Effector CD4-positive, alpha-beta T cell (primary cell): ENCODE data around the gene GOLGA6L6. TPM values are rescaled to one million over a fixed set of nuclear protein-coding genes. Genes with fewer than 3 reads are reported as not detected.
"Not testable (repeated sequence)": the region's sequence is repeated elsewhere in the genome, so short reads cannot be mapped to it uniquely, and the experiment has no call there.

ENCODE experiments used
- DNase-seq: peaks from one replicate; pipeline ENCODE4 v3.0.0-alpha.2; 2020
- total RNA-seq: gene quantifications from one replicate; lab custom pipeline; 2026; lab: John Stamatoyannopoulos, UW

Gene GOLGA6L6, protein sequence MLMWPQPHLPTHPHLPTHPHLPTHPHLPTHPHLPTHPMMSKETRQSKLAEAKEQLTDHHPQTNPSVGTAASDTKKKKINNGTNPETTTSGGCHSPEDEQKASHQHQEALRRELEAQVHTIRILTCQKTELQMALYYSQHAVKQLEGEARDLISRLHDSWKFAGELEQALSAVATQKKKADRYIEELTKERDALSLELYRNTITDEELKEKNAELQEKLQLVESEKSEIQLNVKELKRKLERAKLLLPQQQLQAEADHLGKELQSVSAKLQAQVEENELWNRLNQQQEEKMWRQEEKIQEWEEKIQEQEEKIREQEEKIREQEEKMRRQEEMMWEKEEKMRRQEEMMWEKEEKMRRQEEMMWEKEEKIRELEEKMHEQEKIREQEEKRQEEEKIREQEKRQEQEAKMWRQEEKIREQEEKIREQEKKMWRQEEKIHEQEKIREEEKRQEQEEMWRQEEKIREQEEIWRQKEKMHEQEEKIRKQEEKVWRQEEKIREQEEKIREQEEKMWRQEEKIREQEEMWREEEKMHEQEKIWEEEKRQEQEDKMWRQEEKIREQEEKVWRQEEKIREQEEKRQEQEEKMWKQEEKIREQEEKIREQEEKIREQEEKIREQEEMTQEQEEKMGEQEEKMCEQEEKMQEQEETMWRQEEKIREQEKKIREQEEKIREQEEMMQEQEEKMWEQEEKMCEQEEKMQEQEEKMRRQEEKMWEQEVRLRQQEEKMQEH
- not detected for total RNA-seq

GRCh38 chr15:20541700-20542099 lies at the start of gene GOLGA6L6:
TSS of gene GOLGA6L6 (minus strand) at chr15:20541800. CDS start at chr15:20541709, 91 bp downstream.
- DNase-seq = not testable (repeated sequence)

DNA sequence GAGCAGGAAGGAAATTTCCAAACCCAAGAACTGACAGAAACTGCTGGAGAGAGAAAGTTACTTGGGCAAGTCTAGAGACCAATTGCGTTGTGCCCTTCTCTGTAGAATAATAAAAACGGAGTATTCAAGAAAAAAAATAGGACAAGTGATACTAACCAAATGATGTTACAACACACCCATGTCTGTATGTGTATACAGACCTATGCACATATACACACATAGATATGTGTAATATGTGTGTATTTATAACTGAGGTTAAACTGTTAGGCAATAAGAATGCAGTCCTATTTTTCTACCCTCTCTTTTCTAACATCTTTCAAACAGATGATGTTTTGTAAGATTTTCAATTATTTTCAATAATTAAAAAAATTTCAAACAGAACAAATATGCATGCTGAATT lies 48.5 kb upstream of the GOLGA6L6 start:
- not testable (repeated sequence) for DNase-seq

GRCh38 chr15:20586821-20587220 lies 45.2 kb upstream of the GOLGA6L6 start:
- not testable (repeated sequence) for DNase-seq

DNA sequence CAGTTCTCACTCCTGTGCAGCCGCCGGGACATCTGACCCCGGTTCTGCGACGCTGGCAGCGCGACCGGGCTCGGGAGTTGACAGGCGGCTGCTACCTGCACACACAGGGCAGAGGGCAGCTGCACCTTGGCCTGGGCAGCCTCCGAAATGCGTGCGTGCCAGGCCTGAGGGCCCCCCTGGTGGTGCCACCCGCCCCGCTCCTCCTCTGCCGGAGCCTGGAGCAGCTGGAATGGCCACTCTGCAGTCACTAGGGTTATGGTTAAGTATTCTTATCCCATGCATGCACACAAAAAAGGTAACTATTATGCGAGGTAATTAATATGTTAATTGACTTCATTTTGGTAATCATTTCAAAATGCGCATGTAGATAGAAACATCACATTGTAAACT lies 41.1 kb upstream of the GOLGA6L6 start:
- not testable (repeated sequence) for DNase-seq

- not testable (repeated sequence) for DNase-seq
Measured at GRCh38 chr15:20582109-20582725, 40.6 kb upstream of the GOLGA6L6 start.

DNA sequence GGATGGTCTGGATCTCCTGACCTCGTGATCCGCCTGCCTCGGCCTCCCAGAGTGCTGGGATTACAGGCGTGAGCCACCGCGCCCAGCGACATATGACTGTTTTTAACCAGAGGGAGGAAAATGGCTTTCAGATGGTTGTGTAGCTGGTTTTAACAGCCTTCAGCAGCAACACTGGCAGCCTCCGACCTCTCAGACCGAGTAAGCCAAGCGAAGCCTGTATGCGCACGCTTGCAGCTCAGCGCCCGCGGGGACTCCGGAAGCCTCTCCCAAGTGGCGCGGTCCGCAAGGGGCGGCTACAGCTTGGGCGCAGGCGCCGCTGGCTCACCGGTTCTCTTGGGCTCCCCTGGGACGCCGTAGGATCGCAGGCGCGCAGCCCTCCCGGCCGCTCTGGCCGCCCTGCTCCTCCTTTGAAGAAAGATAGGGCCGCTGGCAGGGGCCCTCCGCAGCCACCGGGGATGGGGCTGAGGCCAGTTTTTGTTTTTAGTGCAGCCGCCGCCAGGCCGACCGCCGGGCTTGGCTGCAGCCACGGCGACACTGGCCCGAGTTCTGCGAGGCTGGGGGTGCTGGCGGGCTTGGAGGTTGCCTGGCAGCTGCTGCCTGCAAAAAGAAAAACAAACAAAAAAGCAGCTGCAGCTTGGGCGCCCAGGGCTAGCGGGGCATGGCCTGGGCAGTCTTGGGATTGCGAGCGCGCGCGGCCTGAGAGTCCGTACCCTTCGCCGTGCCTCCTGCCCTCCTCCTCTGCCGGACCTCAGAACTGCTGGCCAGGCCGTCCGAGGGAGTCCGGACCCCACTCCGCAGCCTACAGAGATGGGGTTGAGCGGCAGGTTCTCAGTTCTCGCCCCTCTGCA lies 39.9 kb upstream of the GOLGA6L6 start:
- DNase-seq = not testable (repeated sequence)

DNA sequence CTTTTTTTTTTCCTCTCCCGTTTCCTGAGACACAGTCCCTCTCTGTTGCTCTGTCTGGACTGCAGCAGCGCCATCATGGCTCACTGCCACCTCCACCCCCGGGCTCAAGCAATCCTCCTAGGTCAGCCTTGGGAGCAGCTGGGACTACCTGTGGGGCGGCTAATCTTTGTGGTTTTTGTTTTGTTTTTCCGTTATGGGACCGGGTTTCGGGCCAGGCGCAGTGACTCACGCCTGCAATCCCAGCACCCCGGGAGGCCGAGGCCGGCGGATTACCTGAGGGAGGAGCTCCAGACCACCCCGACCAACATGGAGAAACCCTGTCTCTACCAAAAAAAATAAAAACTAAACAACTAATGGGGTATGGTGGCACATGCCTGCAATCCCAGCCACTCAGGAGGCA lies 38.1 kb upstream of the GOLGA6L6 start:
- DNase-seq = not testable (repeated sequence)

DNA sequence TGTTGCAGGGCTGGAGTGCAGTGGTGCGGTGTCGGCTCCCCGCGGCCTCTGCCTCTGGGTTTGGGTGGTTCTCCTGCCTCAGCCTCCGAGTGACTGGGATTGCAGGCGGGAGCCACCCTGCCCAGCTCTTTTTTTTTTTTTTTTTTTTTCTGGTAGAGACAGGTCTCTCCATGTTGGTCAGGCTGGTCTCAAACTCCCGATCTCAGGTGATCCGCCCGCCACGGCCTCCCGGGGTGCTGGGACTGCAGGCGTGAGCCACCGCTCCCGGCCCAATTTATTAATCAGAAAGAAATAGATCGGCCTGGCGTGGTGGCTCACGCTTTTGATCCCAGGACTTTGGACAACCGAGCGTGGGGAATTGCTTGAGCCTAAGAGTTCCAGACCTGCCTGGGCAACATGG lies 9.7 kb upstream of the GOLGA6L6 start:
- DNase-seq = not testable (repeated sequence)

- DNase-seq = not testable (repeated sequence)
Measured at GRCh38 chr15:20505926-20506658, 35.5 kb downstream of the GOLGA6L6 start.

GRCh38 chr15:20502839-20503238 lies 38.8 kb downstream of the GOLGA6L6 start:
- DNase-seq = not testable (repeated sequence)

DNA sequence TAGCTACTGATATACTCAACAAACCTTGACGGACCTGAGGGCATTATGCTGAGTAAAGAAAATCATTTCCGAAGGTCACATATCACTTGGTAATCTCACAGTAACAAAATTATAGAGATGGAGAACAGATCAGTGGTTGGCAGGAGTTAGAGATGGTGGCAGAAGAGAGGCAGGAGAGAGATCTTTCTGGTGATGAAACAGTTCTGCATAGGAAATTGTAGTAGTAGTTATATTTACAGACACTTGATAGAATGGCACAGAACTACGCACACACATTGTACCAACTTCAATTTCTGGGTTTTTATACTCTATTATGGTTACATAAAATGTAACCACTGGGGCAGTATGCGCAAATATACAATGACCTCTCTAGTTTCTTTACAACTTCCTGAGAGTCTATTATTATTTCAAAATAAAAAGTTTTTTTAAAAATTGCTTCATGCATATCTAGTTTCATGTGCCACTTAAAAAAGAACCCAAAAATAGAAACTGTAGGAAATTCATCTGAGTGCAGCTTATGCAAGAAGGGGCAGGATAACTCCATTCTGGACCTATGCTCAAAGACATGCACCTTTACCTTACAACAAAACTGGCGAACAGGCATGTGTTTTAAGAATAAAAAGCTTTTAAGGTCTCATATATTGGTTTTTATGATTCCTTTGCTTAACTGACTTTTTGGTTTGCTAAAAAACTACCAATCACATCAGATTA lies 39.9 kb downstream of the GOLGA6L6 start:
- not testable (repeated sequence) for DNase-seq

GRCh38 chr15:20497781-20498180 lies 43.8 kb downstream of the GOLGA6L6 start:
- not testable (repeated sequence) for DNase-seq

- not testable (repeated sequence) for DNase-seq
Measured at GRCh38 chr15:20493035-20493434, 48.6 kb downstream of the GOLGA6L6 start.

GRCh38 chr15:20492598-20492997 lies 49.0 kb downstream of the GOLGA6L6 start:
- not testable (repeated sequence) for DNase-seq

DNA sequence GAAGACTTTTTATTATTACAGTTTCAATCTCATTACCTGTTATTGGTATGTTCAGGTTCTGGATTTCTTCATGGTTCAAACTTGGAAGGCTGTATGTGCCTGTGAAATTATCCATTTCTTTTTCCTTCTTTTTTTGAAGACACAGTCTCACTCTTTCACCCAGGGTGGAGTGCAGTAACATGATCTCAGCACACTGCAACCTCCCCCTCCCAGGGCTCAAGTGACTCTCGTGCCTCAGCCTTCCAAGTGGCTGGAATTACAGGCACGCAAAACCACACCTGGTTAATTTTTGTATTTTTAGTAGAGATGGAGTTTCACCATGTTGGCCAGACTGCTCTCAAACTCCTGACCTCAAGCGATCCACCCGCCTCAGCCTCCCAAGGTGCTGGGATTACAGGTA lies 52.3 kb downstream of the GOLGA6L6 start:
- DNase-seq = not testable (repeated sequence)
